ENCODE data around the gene ZBTB17.

- no peak for TF ChIP-seq POLR2AphosphoS5 (IDR thresholded peaks at IDR 0.05; ENCODE audit: low read depth, low read length)
- TF ChIP-seq TAF1 (IDR thresholded peaks at IDR 0.05; ENCODE audit: borderline replicate concordance, insufficient read depth, low read length), result no peak
- no peak for TF ChIP-seq REST (IDR thresholded peaks at IDR 0.05; ENCODE audit: insufficient read depth in 1 of 2, low read depth in 2 of 2, low read length in 2 of 2)
Observed at GRCh38 chr1:15950302-15950701, 25.6 kb downstream of the ZBTB17 start.

Data from PFSK-1 (cell line).